Activated naive CD4-positive, alpha-beta T cell treated with anti-CD3 and anti-CD28 coated beads, Interleukin-2, amount 50 U/mL, for 72 hours (primary cell): Measurements from ENCODE around the gene CDK5R1. TPM values are rescaled to one million over a fixed set of nuclear protein-coding genes. Genes with fewer than 3 reads are reported as not detected.
A peak's percentile ranks its signal among the peaks of the same experiment; 100 is the strongest.

Experiments used
- ATAC-seq, 2 donors: fragments of 150-1000 bp; cut with Tn5 transposase; 2 replicates each; pipeline ENCODE4 v1.10.0; 2021; ENCODE audit warnings: mild to moderate bottlenecking in 2 of 2, moderate library complexity in 2 of 2
- DNase-seq, 2 donors: peaks; one replicate each; pipeline ENCODE4 v3.0.0; 2021 to 2022; ENCODE audit warnings: low spot score in 2 of 2
- H3K27ac Mint-ChIP-seq, 2 donors: one replicate each; pipeline ENCODE4 v1.8.0; 2022; ENCODE audit warnings: mild to moderate bottlenecking in 2 of 2, mixed read lengths in 2 of 2
- H3K36me3 Mint-ChIP-seq, 2 donors: one replicate each; pipeline ENCODE4 v1.8.0; 2022; ENCODE audit warnings: mixed read lengths in 2 of 2
- H3K9me3 Mint-ChIP-seq, 2 donors: one replicate each; pipeline ENCODE4 v1.8.0; 2022; ENCODE audit warnings: mixed read lengths in 2 of 2
- total RNA-seq, 2 donors: library from RNA; stranded (reverse); gene quantifications; one replicate each; pipeline ENCODE4 v1.2.3, GENCODE V29; 2022

CDK5R1 gene
- total RNA-seq, 2 donors from 2014 or later, result 12.4 to 15.6 TPM

DNA sequence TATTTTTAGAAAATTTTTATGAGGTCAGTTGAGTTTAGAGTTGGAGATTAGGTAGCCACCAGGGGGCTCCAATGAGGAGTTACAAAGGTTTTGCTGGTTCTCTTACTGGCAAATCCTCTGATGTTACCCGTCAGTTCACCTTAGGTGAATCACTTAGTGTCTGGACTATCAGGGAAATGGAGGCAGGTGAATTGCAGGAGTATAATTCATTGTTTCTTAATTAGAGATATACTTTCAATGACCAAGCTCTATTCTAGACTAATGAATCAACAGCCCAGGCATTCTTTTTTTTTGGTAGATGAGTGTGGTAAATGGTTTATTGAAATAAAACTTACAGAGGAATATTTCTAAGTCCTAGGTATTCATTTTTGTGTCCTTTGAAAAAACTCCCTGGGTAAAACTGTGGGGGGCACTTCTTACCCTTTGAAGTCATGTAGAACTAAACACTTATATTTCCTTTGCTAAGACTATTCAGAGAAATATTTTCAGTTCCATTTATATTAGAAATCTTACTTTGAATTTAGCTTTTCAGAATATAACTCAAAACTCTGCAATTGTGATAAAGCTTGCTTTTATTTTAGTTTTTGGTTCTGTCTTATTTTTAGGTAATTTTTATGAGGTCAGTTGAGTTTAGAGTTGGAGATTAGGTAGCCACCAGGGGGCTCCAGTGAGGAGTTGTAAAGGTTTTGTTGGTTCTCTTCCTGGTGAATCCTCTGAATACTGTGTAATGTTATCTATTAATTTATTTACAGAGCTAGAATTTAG lies 24.8 kb upstream of the CDK5R1 start:
- ATAC-seq (peak; percentile 54 to 58), DNase-seq (peak in 1 of 2 donors; percentile 75)
- peak overlapping the region in 1 of 2 donors; percentile 9 for H3K27ac Mint-ChIP-seq
- peaks cover 10 to 35% of the 10 kb centered on the region in 2 donors for H3K36me3 Mint-ChIP-seq
- H3K9me3 Mint-ChIP-seq, result no peaks in the 10 kb centered on the region

DNA sequence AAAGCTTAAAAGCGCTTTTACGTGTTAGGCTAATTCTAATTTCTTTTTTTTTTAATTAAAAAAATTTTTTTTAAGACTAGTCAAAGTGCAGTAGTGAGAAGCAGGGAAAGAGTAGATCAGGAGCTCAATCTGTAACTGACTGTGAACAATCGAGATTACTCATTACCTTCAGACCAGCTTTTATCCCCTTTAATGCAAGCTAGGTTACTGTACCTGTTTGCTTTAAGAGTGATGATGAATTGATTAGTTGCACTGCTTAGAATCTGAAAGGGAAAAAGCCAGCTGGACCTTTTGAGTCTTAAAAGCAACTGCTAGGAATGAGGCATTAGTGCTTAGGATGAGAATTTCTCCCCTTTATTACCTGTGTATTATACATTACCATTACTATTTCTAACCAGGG lies 23.5 kb upstream of the CDK5R1 start:
- no peaks in the 10 kb centered on the region for H3K9me3 Mint-ChIP-seq
- no peak for DNase-seq
- H3K27ac Mint-ChIP-seq, result no peak overlapping the region
- no peak for ATAC-seq
- peaks cover 9 to 28% of the 10 kb centered on the region in 2 donors for H3K36me3 Mint-ChIP-seq

DNA sequence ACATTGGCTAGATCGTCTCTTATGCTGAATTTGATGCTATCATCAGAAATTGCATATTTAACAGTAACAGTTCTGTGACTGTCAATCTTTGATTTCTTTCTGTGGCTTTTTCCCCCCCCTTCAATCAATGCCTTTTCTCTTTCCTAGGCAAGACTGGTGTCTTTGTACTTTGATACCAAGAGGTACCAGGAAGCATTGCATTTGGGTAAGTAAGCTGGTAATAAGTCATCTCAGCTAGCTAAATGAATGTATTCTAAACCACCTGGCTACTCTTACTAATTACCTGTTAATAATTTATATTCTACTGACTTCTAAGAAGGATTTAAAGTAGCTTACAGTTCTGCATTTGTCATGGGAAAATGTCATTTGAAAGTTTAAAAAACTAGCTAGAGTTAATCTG lies 22.4 kb upstream of the CDK5R1 start:
- ATAC-seq, result no peak
- H3K27ac Mint-ChIP-seq, result no peak overlapping the region
- no peaks in the 10 kb centered on the region for H3K9me3 Mint-ChIP-seq
- H3K36me3 Mint-ChIP-seq, result peaks cover 11 to 26% of the 10 kb centered on the region in 2 donors
- no peak for DNase-seq

DNA sequence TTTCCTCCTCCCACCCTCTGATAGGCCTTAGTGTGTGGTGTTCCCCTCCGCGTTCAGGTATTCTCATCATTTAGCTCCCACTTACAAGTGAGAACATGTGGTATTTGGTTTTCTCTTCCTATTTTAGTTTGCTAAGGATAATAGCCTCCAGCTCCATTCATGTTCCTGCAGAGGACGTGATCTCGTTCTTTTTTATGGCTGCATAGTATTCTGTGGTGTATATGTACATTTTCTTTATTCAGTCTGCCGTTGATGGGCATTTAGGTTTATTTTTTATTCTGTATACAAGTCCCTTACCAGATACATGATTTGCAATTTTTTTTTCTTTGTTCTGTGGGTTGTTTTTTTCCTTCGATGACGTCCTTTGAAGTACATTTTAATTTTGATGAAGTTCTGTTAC lies 18.8 kb upstream of the CDK5R1 start:
- ATAC-seq (no peak), DNase-seq (no peak)
- peaks cover 21 to 25% of the 10 kb centered on the region in 2 donors for H3K36me3 Mint-ChIP-seq
- no peak overlapping the region for H3K27ac Mint-ChIP-seq
- H3K9me3 Mint-ChIP-seq, result no peaks in the 10 kb centered on the region

DNA sequence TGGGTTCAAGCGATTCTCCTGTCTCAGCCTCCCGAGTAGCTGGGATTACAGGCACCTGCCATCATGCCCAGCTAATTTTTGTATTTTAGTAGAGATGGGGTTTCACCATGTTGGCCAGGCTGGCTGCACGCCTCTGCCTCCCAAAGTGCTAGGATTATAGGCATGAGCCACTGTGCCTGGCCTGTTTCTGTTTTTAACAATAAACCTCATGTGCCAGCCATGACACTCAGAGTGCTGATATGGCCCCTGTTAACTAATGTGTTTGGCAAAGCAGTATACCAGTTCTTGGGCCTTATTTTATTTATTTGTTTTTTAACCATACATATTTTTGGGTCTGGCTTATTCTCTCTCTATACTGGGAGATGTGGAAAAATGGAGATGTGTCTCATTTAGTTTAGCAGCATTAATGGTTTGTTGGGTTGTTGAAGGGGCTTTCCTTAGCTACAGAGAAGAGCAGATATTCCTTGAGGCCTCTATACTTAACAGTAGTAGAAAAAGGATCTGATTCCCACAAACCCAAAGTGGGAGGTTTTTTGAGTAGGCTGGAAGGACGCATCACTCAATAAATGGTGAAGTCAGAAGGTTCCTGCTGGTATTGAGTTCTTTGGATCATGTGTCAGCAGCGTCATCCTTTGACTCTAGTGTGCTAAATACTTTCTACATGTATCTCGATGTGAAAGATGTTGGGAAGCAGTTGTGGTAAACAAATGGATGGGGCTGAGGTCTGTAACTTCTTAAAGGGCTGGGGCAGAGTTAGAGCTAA lies 16.2 kb upstream of the CDK5R1 start:
- ATAC-seq, result no peak
- Mint-ChIP-seq H3K36me3 (peaks cover 29 to 30% of the 10 kb centered on the region in 2 donors), H3K27ac (no peak overlapping the region), H3K9me3 (no peaks in the 10 kb centered on the region)
- no peak for DNase-seq

DNA sequence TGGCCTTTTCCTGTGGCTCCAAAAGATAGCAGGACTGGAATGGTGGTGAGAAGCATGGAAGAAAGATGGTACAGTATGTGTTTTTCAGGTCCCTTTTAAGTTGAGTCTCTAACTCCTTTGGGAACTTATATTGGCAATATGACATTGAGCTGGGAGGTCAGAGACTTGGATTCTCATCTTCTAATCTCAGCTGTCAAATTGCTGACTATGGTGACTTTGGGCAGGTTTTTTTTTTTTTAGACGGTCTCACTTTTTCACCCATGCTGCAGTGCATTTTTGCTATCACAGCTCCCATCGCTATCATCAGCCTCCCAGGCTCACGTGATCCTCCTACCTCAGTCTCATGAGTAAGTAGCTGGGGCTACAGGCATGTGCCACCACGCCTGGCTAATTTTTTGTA lies 15.1 kb upstream of the CDK5R1 start:
- Mint-ChIP-seq H3K9me3 (no peaks in the 10 kb centered on the region), H3K36me3 (peaks cover 29 to 30% of the 10 kb centered on the region in 2 donors)
- ATAC-seq, result no peak

DNA sequence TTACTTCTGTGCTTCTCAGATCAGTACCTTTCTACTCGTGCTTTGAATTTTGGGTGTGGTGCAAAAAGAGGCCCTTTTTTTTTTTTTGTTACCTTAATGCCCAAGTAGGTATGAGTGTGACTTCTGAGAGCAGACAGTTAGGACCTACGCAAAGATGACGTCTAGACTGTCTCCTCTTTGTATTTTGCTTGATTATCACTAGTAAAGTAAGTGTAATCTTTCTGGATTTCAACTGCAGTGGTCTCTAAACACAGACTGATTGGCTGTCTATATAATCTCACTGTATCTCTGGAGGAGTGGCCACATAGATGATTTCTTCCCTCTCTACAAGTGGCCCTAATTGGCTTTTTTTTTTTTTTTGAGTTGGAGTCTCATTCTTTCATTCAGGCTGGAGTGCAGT lies 11.5 kb upstream of the CDK5R1 start:
- H3K27ac Mint-ChIP-seq, result no peak overlapping the region
- DNase-seq, result no peak
- no peaks in the 10 kb centered on the region for H3K9me3 Mint-ChIP-seq
- ATAC-seq, result no peak
- H3K36me3 Mint-ChIP-seq, result peaks cover 17 to 20% of the 10 kb centered on the region in 2 donors

More for the DNA sequence above, 15.1 kb upstream of the CDK5R1 start:
- DNase-seq, result no peak
- peak overlapping the region in 1 of 2 donors; percentile 93 for H3K27ac Mint-ChIP-seq

DNA sequence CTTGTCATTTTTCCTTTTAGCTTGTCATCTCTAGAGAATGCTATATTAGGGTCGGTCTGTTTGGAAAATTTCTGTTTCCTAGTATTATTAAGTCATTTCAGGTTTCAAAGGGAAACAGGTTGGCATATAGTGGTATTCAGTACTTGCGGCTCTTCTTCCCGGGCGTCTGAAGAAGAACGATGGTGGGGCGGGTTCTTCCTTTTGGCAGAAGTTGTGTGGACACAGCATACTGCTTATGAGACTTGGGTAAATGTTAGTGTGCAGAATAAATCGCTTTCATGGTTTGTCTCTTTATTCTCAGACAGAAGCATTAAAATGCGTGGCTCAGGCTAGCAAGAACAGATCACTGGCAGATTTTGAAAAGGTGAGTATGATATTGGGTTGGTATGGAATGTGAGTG lies 9.6 kb upstream of the CDK5R1 start:
- Mint-ChIP-seq H3K9me3 (no peaks in the 10 kb centered on the region), H3K27ac (peak overlapping the region in 1 of 2 donors; percentile 19), H3K36me3 (peaks cover 4 to 9% of the 10 kb centered on the region in 2 donors)
- DNase-seq (no peak), ATAC-seq (no peak)

DNA sequence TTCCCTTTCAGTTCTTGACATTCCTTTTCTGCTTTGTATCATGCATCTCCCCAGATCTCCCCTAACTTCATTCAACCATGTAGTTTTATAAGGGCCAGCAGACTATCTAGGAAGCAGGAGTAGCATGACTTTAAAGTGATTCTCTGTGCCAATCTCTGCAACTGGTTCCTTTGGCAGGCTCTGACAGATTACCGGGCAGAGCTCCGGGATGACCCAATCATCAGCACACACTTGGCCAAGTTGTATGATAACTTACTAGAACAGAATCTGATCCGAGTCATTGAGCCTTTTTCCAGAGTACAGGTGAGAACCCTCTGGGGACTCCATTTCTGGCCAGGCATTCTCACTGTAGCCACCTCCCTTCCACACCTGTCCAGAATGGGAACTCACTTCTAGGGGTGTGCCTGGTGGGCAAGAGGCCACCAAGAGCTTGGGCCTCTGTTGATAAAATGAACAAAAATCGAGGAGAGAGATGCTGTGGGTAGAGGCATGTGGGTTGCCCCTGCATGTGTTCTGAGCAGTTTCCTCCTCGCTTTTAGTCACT lies 7.6 kb upstream of the CDK5R1 start:
- DNase-seq (no peak), ATAC-seq (no peak)
- H3K27ac Mint-ChIP-seq, result peak overlapping the region in 1 of 2 donors; percentile 38
- peaks cover 0 to 4% of the 10 kb centered on the region in 2 donors for H3K36me3 Mint-ChIP-seq
- no peaks in the 10 kb centered on the region for H3K9me3 Mint-ChIP-seq

DNA sequence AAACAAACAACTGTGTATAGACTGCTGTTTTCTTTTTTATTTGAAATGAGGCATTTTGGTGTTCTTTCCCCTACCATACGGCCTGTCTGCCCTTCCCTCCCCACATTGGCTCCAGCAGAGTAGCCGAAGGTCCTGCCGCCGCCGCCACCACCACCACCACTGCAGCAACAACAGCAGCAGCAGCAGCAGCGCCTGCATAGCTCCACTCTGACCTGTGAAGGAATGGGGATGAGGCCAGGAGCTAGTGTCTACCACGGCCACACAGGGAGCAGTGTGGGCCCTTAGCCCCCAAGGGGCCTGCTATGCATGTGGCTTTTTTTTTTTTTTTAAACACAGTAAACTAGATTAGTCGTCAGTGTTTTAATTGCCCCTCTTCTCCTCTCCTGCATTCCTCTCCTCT lies 5.6 kb upstream of the CDK5R1 start:
- Mint-ChIP-seq H3K36me3 (no peaks in the 10 kb centered on the region), H3K27ac (peak overlapping the region; percentile 68 to 93), H3K9me3 (no peaks in the 10 kb centered on the region)
- ATAC-seq (no peak), DNase-seq (no peak)

DNA sequence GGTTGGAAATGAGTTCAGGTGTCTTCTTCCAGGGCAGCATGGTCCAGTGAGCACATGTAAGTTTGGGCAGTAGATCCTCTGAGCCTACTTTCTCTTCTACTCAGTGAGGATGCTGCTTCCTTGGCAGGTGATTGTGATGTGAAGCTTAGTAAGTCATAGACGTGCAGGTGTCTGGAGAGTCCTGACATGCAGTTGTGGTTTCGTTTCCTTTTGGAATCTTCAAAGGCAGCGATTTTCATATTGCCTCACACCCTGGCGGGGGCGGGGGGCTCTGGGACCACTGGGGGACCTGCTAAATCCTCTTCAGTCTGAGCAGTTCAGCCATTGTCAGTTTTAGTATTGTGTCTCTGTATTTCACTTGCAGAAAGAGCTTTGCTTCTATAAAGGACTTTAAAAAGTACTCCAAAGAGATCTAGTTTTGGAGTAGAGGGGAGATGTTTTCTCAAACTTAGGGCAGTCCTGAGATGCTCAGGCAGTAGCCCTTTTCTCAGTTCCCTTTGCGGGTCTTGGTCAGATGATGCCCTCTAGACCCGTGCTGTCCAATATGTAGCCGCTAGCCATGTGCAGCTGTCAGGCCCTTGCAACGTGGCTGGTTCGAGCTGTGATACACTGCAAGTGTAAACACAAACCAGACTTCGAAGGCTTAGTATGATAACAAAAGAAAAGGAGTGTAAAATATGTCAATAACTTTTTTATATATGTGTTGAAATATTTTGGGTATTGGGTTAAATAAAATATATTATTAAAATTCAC lies 4.0 kb upstream of the CDK5R1 start:
- no peaks in the 10 kb centered on the region for H3K9me3 Mint-ChIP-seq
- H3K27ac Mint-ChIP-seq, result peak overlapping the region in 1 of 2 donors; percentile 93
- ATAC-seq, result no peak
- peaks cover 4% of the 10 kb centered on the region in 2 donors for H3K36me3 Mint-ChIP-seq
- DNase-seq, result no peak

DNA sequence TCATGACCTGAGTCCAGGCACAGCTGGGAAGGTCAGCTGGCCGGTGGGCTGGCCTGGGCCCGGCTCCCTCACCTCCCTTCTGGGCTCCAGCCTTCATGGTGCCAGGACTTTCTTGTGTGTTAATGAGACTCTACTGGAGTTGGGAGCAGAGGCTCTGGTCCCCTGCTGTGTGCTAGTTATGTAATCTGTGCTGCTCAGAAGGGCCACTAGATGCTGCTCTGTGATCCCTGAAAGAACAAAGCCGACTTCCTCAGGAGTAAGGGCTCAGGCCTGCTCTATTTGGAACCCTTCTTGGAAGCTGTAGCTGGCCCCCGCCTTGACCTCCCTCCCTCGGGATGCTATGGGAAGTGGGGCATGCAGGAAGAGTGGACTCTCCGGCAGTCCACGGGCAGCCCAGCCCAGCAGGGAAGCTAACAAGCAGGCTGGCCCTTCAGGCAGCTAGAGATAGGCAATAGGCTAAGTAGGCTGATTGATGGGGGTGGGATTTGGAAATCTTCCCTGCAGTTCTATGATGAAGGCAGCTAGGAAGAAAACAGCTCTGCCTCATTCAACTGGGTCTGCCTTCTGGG lies 3.3 kb upstream of the CDK5R1 start:
- H3K36me3 Mint-ChIP-seq, result peaks cover 12% of the 10 kb centered on the region in 2 donors
- DNase-seq, result no peak
- no peaks in the 10 kb centered on the region for H3K9me3 Mint-ChIP-seq
- ATAC-seq, result no peak
- H3K27ac Mint-ChIP-seq, result no peak overlapping the region

DNA sequence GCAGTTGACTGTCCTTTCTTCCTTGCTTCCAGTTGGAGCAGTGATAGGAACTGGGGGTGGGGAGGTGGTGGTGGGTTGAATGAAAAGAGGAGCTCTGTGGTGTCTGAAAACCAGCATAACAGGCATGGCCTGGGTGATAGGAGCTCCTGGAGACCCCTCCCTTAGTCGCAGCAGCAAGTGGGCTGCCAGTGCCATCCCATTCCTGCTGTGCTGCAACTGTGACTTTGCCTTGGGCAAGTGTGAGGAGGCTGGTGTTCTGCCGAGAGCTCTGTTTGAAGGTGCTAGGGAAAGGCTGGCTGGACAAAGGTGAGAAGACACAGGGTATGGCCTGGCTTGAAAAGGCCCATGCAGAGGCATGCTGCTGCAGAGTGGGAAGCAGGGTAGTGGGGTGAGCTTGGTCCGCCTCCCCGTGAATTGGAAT lies 2.7 kb upstream of the CDK5R1 start:
- no peak overlapping the region for H3K27ac Mint-ChIP-seq

DNA sequence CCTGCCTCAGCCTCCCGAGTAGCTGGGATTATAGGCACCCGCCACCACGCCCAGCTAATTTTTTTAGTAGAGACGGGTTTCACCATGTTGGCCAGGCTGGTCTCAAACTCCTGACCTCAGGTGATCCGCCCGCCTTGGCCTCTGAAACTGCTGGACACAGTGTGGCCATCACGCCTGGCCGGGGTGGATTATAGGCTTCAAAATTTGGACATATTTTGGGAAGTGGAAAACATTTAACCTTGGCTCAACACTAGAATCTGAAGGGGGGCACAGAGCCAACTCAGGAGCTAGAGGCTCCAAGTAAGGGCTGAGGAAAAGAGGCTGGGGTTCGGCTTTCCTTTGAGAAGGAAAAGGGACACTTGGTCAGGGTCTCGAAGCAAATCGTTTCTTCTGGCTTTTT lies 2.2 kb upstream of the CDK5R1 start:
- ATAC-seq (no peak), DNase-seq (no peak)
- Mint-ChIP-seq H3K27ac (peak overlapping the region in 1 of 2 donors; percentile 46), H3K9me3 (no peaks in the 10 kb centered on the region), H3K36me3 (peaks cover 23% of the 10 kb centered on the region in 2 donors)

More for the DNA sequence above, 2.7 kb upstream of the CDK5R1 start:
- DNase-seq (no peak), ATAC-seq (no peak)
- Mint-ChIP-seq H3K9me3 (no peaks in the 10 kb centered on the region), H3K36me3 (peaks cover 17% of the 10 kb centered on the region in 2 donors)

DNA sequence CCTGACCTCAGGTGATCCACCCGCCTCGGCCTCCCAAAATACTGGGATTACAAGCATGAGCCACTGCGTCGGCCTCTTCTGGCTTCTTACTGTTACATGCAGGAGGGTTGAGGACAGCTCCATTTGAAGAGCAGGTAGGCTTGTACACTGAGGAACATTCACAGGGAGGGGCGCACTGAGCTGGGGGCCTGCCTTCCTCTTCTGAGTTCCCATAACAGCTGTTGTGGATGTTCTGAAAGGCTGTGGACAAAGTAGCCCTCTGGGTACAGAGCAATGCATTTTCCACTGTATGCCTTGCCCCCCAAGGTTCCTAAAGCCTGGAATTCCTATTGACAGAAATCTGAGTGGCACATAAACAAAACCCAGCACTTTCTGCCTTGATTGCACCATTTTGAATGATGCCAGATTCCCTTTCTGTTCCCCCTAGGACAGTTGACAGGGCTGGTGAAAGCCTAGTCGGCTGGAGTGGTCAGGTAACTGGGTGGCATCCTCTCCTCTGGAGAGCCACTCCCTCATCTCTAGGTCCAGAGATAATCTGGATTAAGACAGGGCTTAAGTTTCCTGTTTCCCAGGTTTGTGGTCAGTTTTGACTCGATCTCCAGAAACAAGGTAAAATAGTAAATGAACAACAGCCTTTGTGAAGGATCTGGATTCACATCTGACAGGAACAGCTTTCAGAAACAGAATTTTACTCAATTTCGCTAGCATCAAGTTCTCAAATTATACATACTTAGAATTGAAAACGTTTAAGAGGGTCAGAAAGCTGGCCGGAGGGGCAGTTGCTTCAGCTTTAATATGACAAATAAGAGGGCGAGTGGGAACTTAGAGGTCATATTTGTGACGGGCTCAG lies 1.3 kb upstream of the CDK5R1 start:
- Mint-ChIP-seq H3K36me3 (peaks cover 31% of the 10 kb centered on the region in 2 donors), H3K27ac (peak overlapping the region; percentile 71 to 93), H3K9me3 (no peaks in the 10 kb centered on the region)
- no peak for ATAC-seq
- DNase-seq, result no peak
